Gastrocnemius medialis (tissue), 4 donors: Measurements from ENCODE around the gene SLC35G6.
A peak's percentile ranks its signal among the peaks of the same experiment; 100 is the strongest.

Experiments used
- CTCF ChIP-seq, 5 experiments: fragments of 450-650 bp in 3 of 5; fragments of 200-600 bp in 2 of 5; sonication (generic) in 2 of 5; IDR thresholded peaks in 4 of 5; conservative IDR thresholded peaks in 1 of 5; 1 replicate in 4 of 5; 2 replicates in 1 of 5; pipeline ENCODE4 v1.5.1; 2016 to 2019; ENCODE audit warnings: antibody characterized with exemption in 5 of 5, mild to moderate bottlenecking in 3 of 5, moderate library complexity in 3 of 5
- POLR2A ChIP-seq, 2 donors: fragments of 450-650 bp; IDR thresholded peaks; one replicate each; pipeline ENCODE4 v1.6.1; 2017; ENCODE audit warnings: antibody characterized with exemption in 2 of 2, mild to moderate bottlenecking in 2 of 2, moderate library complexity in 2 of 2

GRCh38 chr17:7475764-7476422 lies 5.4 kb upstream of the SLC35G6 start:
- TF ChIP-seq CTCF (IDR thresholded peaks at IDR 0.05 in 4 of 5, conservative IDR thresholded peaks at IDR 0.05 in 1 of 5) = no peak
- TF ChIP-seq POLR2A (IDR thresholded peaks at IDR 0.05) = peak; percentile 58 to 60
